Keratinocyte (primary cell): ENCODE data around the gene SLC2A4. TPM values are rescaled to one million over a fixed set of nuclear protein-coding genes. Genes with fewer than 3 reads are reported as not detected.

Source experiments
- DNase-seq: peaks from one replicate; pipeline ENCODE4 v3.0.0-alpha.2; 2011; ENCODE audit warnings: low read depth, missing footprints, low spot score
- FAIRE-seq: peaks from 2 replicates; lab custom pipeline; 2011; peaks lifted over from hg19 to GRCh38; lab: Jason Lieb, UNC
- H2AFZ ChIP-seq: 2 replicates; pipeline ENCODE4 v1.6.0; 2012; ENCODE audit warnings: low read length, control low read depth, inconsistent platforms; ENCODE audit not compliant: control insufficient read depth
- H3K27ac ChIP-seq: 2 replicates; pipeline ENCODE4 v1.5.1; 2011; ENCODE audit warnings: low read length; ENCODE audit not compliant: control insufficient read depth, insufficient read depth
- H3K27me3 ChIP-seq: 3 replicates; pipeline ENCODE4 v1.6.0; 2011; ENCODE audit warnings: low read length; ENCODE audit not compliant: control insufficient read depth, insufficient read depth; ENCODE audit errors: extremely low read depth
- H3K36me3 ChIP-seq, 2 experiments: 2 replicates in 1 of 2; 3 replicates in 1 of 2; pipeline ENCODE4 v1.5.1; 2011; ENCODE audit warnings: low read length in 2 of 2, mild to moderate bottlenecking in 1 of 2; ENCODE audit not compliant: control insufficient read depth in 2 of 2, insufficient read depth in 2 of 2; ENCODE audit errors: extremely low read depth in 1 of 2
- H3K4me1 ChIP-seq: 3 replicates; pipeline ENCODE4 v1.5.1; 2011; ENCODE audit warnings: low read length; ENCODE audit not compliant: control insufficient read depth, insufficient read depth; ENCODE audit errors: extremely low read depth
- H3K4me2 ChIP-seq: 3 replicates; pipeline ENCODE4 v1.6.0; 2011; ENCODE audit warnings: low read depth, low read length; ENCODE audit not compliant: control insufficient read depth, insufficient read depth; ENCODE audit errors: extremely low read depth
- H3K4me3 ChIP-seq, 3 experiments: fragments of 200-600 bp in 1 of 3; sonication (generic) in 1 of 3; 2 replicates in 2 of 3; 3 replicates in 1 of 3; pipeline ENCODE4 v1.5.1; 2011 to 2016; ENCODE audit warnings: low read length in 3 of 3, mild to moderate bottlenecking in 3 of 3, control low read depth in 2 of 3, inconsistent platforms in 1 of 3, low read depth in 1 of 3, mixed read lengths in 1 of 3, mixed run types in 1 of 3, moderate library complexity in 1 of 3; ENCODE audit not compliant: control insufficient read depth in 2 of 3, insufficient read depth in 2 of 3; ENCODE audit errors: extremely low read depth in 1 of 3
- H3K79me2 ChIP-seq: 2 replicates; pipeline ENCODE4 v1.6.0; 2012; ENCODE audit warnings: low read length; ENCODE audit not compliant: control insufficient read depth, insufficient read depth
- H3K9ac ChIP-seq: 3 replicates; pipeline ENCODE4 v1.6.0; 2011; ENCODE audit warnings: low read length; ENCODE audit not compliant: control insufficient read depth, insufficient read depth; ENCODE audit errors: extremely low read depth
- H3K9me1 ChIP-seq: 3 replicates; pipeline ENCODE4 v1.6.0; 2011; ENCODE audit warnings: low read length; ENCODE audit not compliant: control insufficient read depth, insufficient read depth; ENCODE audit errors: extremely low read depth
- H3K9me3 ChIP-seq: 2 replicates; pipeline ENCODE4 v1.5.1; 2012; ENCODE audit warnings: low read depth, low read length; ENCODE audit not compliant: control insufficient read depth
- H4K20me1 ChIP-seq: 3 replicates; pipeline ENCODE4 v1.6.0; 2011; ENCODE audit warnings: low read length; ENCODE audit not compliant: control insufficient read depth, insufficient read depth; ENCODE audit errors: extremely low read depth
- EZH2 ChIP-seq: IDR thresholded peaks from one replicate; pipeline ENCODE4 v1.6.1; 2012; ENCODE audit warnings: inconsistent platforms, mild to moderate bottlenecking, low read length, moderate library complexity
- dilution Hi-C: fragments of 300-500 bp; cut with MboI; formaldehyde crosslinking; loops from one replicate; pipeline ENCODE4 v1.7.0; 2020; ENCODE audit warnings: low sequenced_read_pairs; ENCODE audit not compliant: extremely low pct_ligation_motif_present
- polyA plus RNA-seq, 5 experiments: library from polyadenylated mRNA; depleted of rRNA in 3 of 5; stranded (reverse) in 3 of 5; stranded (forward) in 1 of 5; unstranded in 1 of 5; fragments of >200 nt; gene quantifications; 1 replicate in 1 of 5; 2 replicates in 3 of 5; 3 replicates in 1 of 5; pipeline versions ENCODE4 v1.2.1 to v1.2.3, GENCODE V29; 2011 to 2012; ENCODE audit warnings: missing spikeins in 2 of 5, low read depth in 1 of 5, low replicate concordance in 1 of 5
- TF ChIP-seq, protein P1 (sequence below), 3 experiments: IDR thresholded peaks in 1 of 3; conservative IDR thresholded peaks in 1 of 3; optimal IDR thresholded peaks in 1 of 3; 2 replicates in 2 of 3; 3 replicates in 1 of 3; pipeline versions ENCODE3 to v1.5.1; 2011; ENCODE audit warnings: low read length in 3 of 3, mild to moderate bottlenecking in 3 of 3, moderate library complexity in 2 of 3, control low read depth in 1 of 3, inconsistent platforms in 1 of 3; ENCODE audit not compliant: insufficient read depth in 2 of 3; ENCODE audit errors: extremely low read depth in 1 of 3

Gene SLC2A4
- polyA plus RNA-seq, 1 donor (not counting 4 experiments of a cell fraction or from before 2014, with no cell fraction given) = not detected

DNA sequence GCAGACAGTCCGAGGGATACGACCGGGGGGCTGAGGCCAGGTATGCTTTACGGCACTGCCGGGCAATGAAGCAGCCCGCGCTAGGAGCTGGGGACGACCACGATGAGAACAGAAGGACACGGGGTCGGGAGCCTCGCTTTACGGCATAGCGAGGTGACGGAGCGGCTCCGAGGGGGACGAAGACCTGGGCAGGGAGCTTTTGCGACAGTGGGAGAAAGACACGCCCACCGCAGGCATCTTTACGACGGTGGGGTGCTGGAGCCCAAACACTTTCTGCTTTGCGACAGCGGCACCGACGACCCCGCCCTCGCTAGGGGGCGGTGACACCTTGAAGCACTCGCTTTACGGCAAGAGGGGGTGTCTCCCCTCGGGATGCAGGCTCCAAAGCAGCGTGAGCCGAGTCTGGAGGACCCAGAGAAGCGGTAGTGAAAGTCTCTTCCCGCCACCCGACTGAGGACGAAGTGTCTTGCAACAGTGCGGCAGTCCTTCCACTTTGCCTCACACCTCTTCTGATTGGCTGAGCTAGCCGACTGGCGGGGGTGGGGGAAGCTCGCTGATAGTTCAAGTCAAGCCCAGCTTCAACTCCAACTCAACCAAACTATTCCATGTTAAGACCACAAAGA, 48.0 kb downstream of the SLC2A4 start:
- Histone ChIP-seq H2AFZ (peak overlapping the region; percentile 97), H3K36me3 (peaks cover 17 to 23% of the 10 kb centered on the region in 2 experiments)
- dilution Hi-C loops = no loop called here

DNA sequence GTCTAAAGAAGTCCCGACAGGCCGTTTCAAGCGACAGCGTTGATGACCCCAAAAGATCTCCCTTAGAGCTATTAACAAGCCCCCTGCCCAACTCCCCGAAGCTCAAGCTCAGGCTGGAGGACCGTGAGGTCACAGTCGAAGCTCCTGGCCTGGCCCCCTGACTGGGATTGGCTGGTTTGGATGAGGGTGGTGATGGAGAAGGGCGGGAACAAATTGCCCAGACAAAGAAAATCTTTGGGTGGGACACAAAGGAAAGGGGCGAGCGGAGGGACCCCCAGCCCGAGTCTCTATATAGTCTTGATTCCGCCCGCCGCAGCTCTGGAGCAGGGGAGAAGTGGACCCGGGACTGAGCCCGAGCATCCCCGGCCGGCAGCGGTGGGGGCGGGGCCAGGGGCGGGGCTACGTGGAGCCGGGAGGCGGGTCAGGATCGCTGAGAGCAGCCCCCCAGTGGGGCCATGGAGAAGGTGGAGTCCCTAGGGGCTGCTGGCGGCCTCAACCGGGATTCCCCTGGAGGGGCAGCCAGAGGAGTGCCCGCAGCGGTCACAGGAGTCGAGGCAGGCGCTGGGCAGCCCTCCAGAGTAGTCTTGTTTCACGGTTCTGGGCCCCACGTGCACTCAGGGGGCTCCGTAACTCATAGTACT, 48.6 kb downstream of the SLC2A4 start:
- TF ChIP-seq, protein P1, sequence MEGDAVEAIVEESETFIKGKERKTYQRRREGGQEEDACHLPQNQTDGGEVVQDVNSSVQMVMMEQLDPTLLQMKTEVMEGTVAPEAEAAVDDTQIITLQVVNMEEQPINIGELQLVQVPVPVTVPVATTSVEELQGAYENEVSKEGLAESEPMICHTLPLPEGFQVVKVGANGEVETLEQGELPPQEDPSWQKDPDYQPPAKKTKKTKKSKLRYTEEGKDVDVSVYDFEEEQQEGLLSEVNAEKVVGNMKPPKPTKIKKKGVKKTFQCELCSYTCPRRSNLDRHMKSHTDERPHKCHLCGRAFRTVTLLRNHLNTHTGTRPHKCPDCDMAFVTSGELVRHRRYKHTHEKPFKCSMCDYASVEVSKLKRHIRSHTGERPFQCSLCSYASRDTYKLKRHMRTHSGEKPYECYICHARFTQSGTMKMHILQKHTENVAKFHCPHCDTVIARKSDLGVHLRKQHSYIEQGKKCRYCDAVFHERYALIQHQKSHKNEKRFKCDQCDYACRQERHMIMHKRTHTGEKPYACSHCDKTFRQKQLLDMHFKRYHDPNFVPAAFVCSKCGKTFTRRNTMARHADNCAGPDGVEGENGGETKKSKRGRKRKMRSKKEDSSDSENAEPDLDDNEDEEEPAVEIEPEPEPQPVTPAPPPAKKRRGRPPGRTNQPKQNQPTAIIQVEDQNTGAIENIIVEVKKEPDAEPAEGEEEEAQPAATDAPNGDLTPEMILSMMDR (optimal IDR thresholded peaks at IDR 0.05 in 1 of 3, IDR thresholded peaks at IDR 0.05 in 1 of 3, conservative IDR thresholded peaks at IDR 0.05 in 1 of 3; ENCODE audit: extremely low read depth in 1 of 3, insufficient read depth in 2 of 3, low read length in 3 of 3) = no peak
- no peak for TF ChIP-seq EZH2
- H3K9me3 ChIP-seq = no peaks in the 10 kb centered on the region
- peak overlapping the region; percentile 87 to 95 (median 90) for H3K4me3 ChIP-seq
- H4K20me1 ChIP-seq = no peaks in the 10 kb centered on the region
- peaks cover 2% of the 10 kb centered on the region for H3K9me1 ChIP-seq
- peaks cover 8% of the 10 kb centered on the region for H3K4me1 ChIP-seq
- H3K9ac ChIP-seq = peak overlapping the region; percentile 91
- dilution Hi-C loops = no loop called here
- peaks cover 12 to 19% of the 10 kb centered on the region in 2 experiments for H3K36me3 ChIP-seq
- FAIRE-seq = peak; percentile 39
- H3K27ac ChIP-seq = peak overlapping the region; percentile 90
- H3K4me2 ChIP-seq = peak overlapping the region; percentile 99
- H2AFZ ChIP-seq = peak overlapping the region; percentile 97
- peaks cover 17% of the 10 kb centered on the region for H3K79me2 ChIP-seq
- DNase-seq = no peak
- no peaks in the 10 kb centered on the region for H3K27me3 ChIP-seq

More for the DNA sequence above, 48.0 kb downstream of the SLC2A4 start:
- H3K4me2 ChIP-seq = peak overlapping the region; percentile 99
- H4K20me1 ChIP-seq = no peaks in the 10 kb centered on the region
- peak overlapping the region; percentile 90 for H3K27ac ChIP-seq
- no peaks in the 10 kb centered on the region for H3K27me3 ChIP-seq
- FAIRE-seq (peak; percentile 96), DNase-seq (peak; percentile 97)
- TF ChIP-seq, protein P1 (optimal IDR thresholded peaks at IDR 0.05 in 1 of 3, IDR thresholded peaks at IDR 0.05 in 1 of 3, conservative IDR thresholded peaks at IDR 0.05 in 1 of 3; ENCODE audit: extremely low read depth in 1 of 3, insufficient read depth in 2 of 3, low read length in 3 of 3) = no peak
- TF ChIP-seq EZH2 = no peak
- peaks cover 8% of the 10 kb centered on the region for H3K4me1 ChIP-seq
- peak overlapping the region; percentile 87 to 95 (median 90) for H3K4me3 ChIP-seq
- peaks cover 2% of the 10 kb centered on the region for H3K9me1 ChIP-seq
- peaks cover 17% of the 10 kb centered on the region for H3K79me2 ChIP-seq
- no peaks in the 10 kb centered on the region for H3K9me3 ChIP-seq
- peak overlapping the region; percentile 91 for H3K9ac ChIP-seq
